GM12878 (cell line): ENCODE data around the gene SSB. TPM values are rescaled to one million over a fixed set of nuclear protein-coding genes. Genes with fewer than 3 reads are reported as not detected.

Source experiments
- ATAC-seq: fragments of 200-7000 bp; cut with Tn5 transposase; 3 replicates; pipeline ENCODE4 v1.9.1; 2020; ENCODE audit warnings: mild to moderate bottlenecking, moderate library complexity
- BruUV-seq: library from RNA; stranded (reverse); fragments of 400-500 nt; replicated peaks from 2 replicates; lab custom pipeline; 2021; lab: Mats Ljungman, UMichigan
- CTCF ChIA-PET: fragments of 300-600 bp; sonication (Branson Sonifier 250); formaldehyde crosslinking; extraction: SDS; loops from one replicate; lab custom pipeline; 2021; ENCODE audit warnings: inconsistent platforms; lab: Yijun Ruan, JAX
- POLR2A ChIA-PET: fragments of 350-600 bp; formaldehyde crosslinking; extraction: SDS; loops from one replicate; lab custom pipeline; 2021; ENCODE audit warnings: inconsistent platforms; lab: Charles Lee
- RAD21 ChIA-PET: fragments of 300-600 bp; sonication (Branson Sonifier 250); formaldehyde crosslinking; loops from one replicate; lab custom pipeline; 2023; ENCODE audit warnings: antibody characterized with exemption; ENCODE audit not compliant: unreplicated experiment; lab: Charles Lee
- SMC1A ChIA-PET: fragments of 300-600 bp; sonication (Branson Sonifier 250); formaldehyde crosslinking; loops from one replicate; lab custom pipeline; 2023; ENCODE audit not compliant: unreplicated experiment, uncharacterized antibody; lab: Charles Lee
- DNase-seq: peaks from one replicate; pipeline ENCODE4 v3.0.0-alpha.2; 2011; ENCODE audit warnings: low read depth, low spot score
- FAIRE-seq: peaks from 3 replicates; lab custom pipeline; 2011; peaks lifted over from hg19 to GRCh38; lab: Jason Lieb, UNC
- H2AFZ ChIP-seq: 2 replicates; pipeline ENCODE4 v1.6.0; 2011; ENCODE audit warnings: low read depth, low read length, control low read depth; ENCODE audit not compliant: control insufficient read depth
- H3K27ac ChIP-seq: 2 replicates; pipeline ENCODE4 v1.5.1; 2011; ENCODE audit warnings: control low read depth; ENCODE audit not compliant: control insufficient read depth, insufficient read depth
- H3K27me3 ChIP-seq, 2 experiments: replicated peaks in 1 of 2; 2 replicates each; pipeline versions ENCODE4 v1.6.0 to v1.6.1; 2011; ENCODE audit warnings: low read length in 1 of 2; ENCODE audit not compliant: control insufficient read depth in 2 of 2, insufficient read depth in 2 of 2
- H3K36me3 ChIP-seq, 2 experiments: 2 replicates each; pipeline ENCODE4 v1.5.1; 2011; ENCODE audit warnings: low read length in 1 of 2; ENCODE audit not compliant: control insufficient read depth in 2 of 2, insufficient read depth in 2 of 2
- H3K4me1 ChIP-seq: 2 replicates; pipeline ENCODE4 v1.6.1; 2011; ENCODE audit warnings: mild to moderate bottlenecking, low read length, moderate library complexity, mixed read lengths; ENCODE audit not compliant: control insufficient read depth, insufficient read depth
- H3K4me2 ChIP-seq: 2 replicates; pipeline ENCODE4 v1.6.0; 2011; ENCODE audit warnings: control low read depth; ENCODE audit not compliant: control insufficient read depth, insufficient read depth
- H3K4me3 ChIP-seq: fragments of 200-600 bp; sonication (generic); 2 replicates; pipeline ENCODE4 v1.5.1; 2016
- H3K79me2 ChIP-seq: 2 replicates; pipeline ENCODE4 v1.6.0; 2011; ENCODE audit warnings: low read length; ENCODE audit not compliant: control insufficient read depth, insufficient read depth
- H3K9ac ChIP-seq: 2 replicates; pipeline ENCODE4 v1.8.0; 2011; ENCODE audit warnings: low read length, control low read depth, mixed read lengths; ENCODE audit not compliant: control insufficient read depth, insufficient read depth
- H3K9me3 ChIP-seq: replicated peaks from 3 replicates; pipeline ENCODE4 v1.5.1; 2011; ENCODE audit warnings: mild to moderate bottlenecking, low read length; ENCODE audit not compliant: control insufficient read depth, insufficient read depth
- H4K20me1 ChIP-seq: 2 replicates; pipeline ENCODE4 v1.6.0; 2011; ENCODE audit not compliant: control insufficient read depth, insufficient read depth
- ATF7 ChIP-seq: fragments of 450-650 bp; IDR thresholded peaks from 2 replicates; pipeline ENCODE4 v1.6.1; 2016; ENCODE audit warnings: low read depth, mild to moderate bottlenecking
- IKZF2 ChIP-seq, 2 experiments: fragments of 450-650 bp; IDR thresholded peaks; 2 replicates each; pipeline ENCODE4 v1.6.1; 2017; ENCODE audit warnings: mild to moderate bottlenecking in 2 of 2, moderate library complexity in 2 of 2
- MEF2B ChIP-seq: fragments of 450-650 bp; IDR thresholded peaks from 2 replicates; pipeline ENCODE4 v1.6.1; 2018; ENCODE audit warnings: mild to moderate bottlenecking, moderate library complexity; ENCODE audit not compliant: partially characterized antibody, poor library complexity, severe bottlenecking
- WGBS: methylation state at CpG from one replicate; pipeline ENCODE4 v1.1.6; 2016; ENCODE audit warnings: low lambda C conversion rate; ENCODE audit not compliant: insufficient replicate concordance, insufficient coverage; ENCODE audit errors: missing lambda C conversion rate; 5-methylcytosine and 5-hydroxymethylcytosine counted together
- in situ Hi-C: fragments of 300-500 bp; cut with MboI; formaldehyde crosslinking; loops from 9 replicates; pipeline ENCODE4 v1.14.3; 2018; ENCODE audit warnings: mixed read lengths
- intact Hi-C: fragments of 100-400 bp; cut with micrococcal nuclease; formaldehyde crosslinking; loops from one replicate; pipeline ENCODE4 v1.14.2; 2022; ENCODE audit not compliant: unreplicated experiment
- polyA plus RNA-seq, 11 experiments: library from polyadenylated mRNA; depleted of rRNA in 4 of 11; unstranded in 6 of 11; stranded (reverse) in 5 of 11; fragments of >200 nt; fragmentation: Nextera tagmentation in 4 of 11; fragmentation: Illumina TruSeq in 1 of 11; extraction: Ambion mirVana in 4 of 11; extraction: Trizol in 1 of 11; gene quantifications; 1 replicate in 1 of 11; 2 replicates in 10 of 11; pipeline versions ENCODE4 v1.2.1 to v1.2.3, GENCODE V29; 2011 to 2016; ENCODE audit warnings: inconsistent platforms in 2 of 11, missing spikeins in 2 of 11, low read depth in 1 of 11
- total RNA-seq, 4 experiments: library from RNA; depleted of rRNA in 3 of 4; stranded (reverse); fragments of >200 nt in 3 of 4; fragmentation: Illumina TruSeq in 1 of 4; extraction: Trizol in 1 of 4; gene quantifications; 2 replicates each; pipeline versions ENCODE4 v1.2.1 to v1.2.3, GENCODE V29; 2013 to 2021
- TF ChIP-seq, protein P1 (sequence below): fragments of 450-650 bp; IDR thresholded peaks from 2 replicates; pipeline ENCODE4 v1.6.1; 2017; ENCODE audit warnings: mild to moderate bottlenecking, moderate library complexity
- TF ChIP-seq, protein P2 (sequence below): fragments of 450-650 bp; IDR thresholded peaks from 2 replicates; pipeline ENCODE4 v1.6.1; 2016; ENCODE audit warnings: mild to moderate bottlenecking, moderate library complexity, borderline replicate concordance
- TF ChIP-seq, protein P3 (sequence below): IDR thresholded peaks from 2 replicates; pipeline ENCODE4 v1.6.1; 2012; ENCODE audit warnings: mild to moderate bottlenecking, low read depth, low read length

Gene SSB
- total and polyA plus RNA-seq, 10 of the 15 experiments (the other 5 are each of a cell fraction or from before 2014, with no cell fraction given), result 103 to 313 (median 200) TPM

DNA sequence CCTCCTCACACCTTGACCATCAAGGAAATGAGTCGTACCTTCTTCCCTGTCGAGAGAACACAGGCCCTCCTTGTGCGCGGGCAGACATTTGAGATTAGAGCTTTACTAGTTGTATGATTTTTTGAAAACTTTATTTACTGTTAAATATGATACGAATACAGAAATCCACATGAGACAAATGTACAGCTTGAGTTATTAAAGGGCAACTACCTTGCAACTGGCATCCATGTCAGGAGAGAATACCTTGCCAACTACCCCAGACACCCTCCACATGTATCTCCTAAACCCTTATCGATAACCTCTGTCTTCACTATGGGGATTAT is 36.7 kb upstream of the SSB start:
- Histone ChIP-seq H3K27ac (no peak overlapping the region), H3K4me3 (no peak overlapping the region), H3K4me2 (no peak overlapping the region), H3K36me3 (no peaks in the 10 kb centered on the region), H3K9me3 (no peaks in the 10 kb centered on the region), H3K4me1 (peaks cover 4% of the 10 kb centered on the region), H3K27me3 (no peaks in the 10 kb centered on the region), H2AFZ (no peak overlapping the region), H4K20me1 (no peaks in the 10 kb centered on the region), H3K79me2 (no peaks in the 10 kb centered on the region), H3K9ac (no peak overlapping the region)
- FAIRE-seq, result no peak
- DNase-seq, result no peak
- ChIA-PET POLR2A (interaction anchor here (1.1 kb wide), 1 partner anchor 9 kb away, joined by 3 read pairs; no protein-coding TSS in a partner anchor), CTCF (no interaction called here), RAD21 (interaction anchor here (1.1 to 2.0 kb wide), 2 partner anchors 16 to 29 kb away, joined by 3 to 5 read pairs; no protein-coding TSS in a partner anchor), SMC1A (interaction anchor here (1.4 kb wide), 1 partner anchor 19 kb away, joined by 5 read pairs; no protein-coding TSS in a partner anchor)
- TF ChIP-seq MEF2B (peak; percentile 46), ATF7 (0 out of 2 replicates have a peak, but pooled peaks have one; percentile 47), IKZF2 (IDR thresholded peaks at IDR 0.05) (0 out of 4 replicates have a peak, but pooled peaks of 1 of the 2 experiments have one; percentile 83)
- TF ChIP-seq, protein P1, sequence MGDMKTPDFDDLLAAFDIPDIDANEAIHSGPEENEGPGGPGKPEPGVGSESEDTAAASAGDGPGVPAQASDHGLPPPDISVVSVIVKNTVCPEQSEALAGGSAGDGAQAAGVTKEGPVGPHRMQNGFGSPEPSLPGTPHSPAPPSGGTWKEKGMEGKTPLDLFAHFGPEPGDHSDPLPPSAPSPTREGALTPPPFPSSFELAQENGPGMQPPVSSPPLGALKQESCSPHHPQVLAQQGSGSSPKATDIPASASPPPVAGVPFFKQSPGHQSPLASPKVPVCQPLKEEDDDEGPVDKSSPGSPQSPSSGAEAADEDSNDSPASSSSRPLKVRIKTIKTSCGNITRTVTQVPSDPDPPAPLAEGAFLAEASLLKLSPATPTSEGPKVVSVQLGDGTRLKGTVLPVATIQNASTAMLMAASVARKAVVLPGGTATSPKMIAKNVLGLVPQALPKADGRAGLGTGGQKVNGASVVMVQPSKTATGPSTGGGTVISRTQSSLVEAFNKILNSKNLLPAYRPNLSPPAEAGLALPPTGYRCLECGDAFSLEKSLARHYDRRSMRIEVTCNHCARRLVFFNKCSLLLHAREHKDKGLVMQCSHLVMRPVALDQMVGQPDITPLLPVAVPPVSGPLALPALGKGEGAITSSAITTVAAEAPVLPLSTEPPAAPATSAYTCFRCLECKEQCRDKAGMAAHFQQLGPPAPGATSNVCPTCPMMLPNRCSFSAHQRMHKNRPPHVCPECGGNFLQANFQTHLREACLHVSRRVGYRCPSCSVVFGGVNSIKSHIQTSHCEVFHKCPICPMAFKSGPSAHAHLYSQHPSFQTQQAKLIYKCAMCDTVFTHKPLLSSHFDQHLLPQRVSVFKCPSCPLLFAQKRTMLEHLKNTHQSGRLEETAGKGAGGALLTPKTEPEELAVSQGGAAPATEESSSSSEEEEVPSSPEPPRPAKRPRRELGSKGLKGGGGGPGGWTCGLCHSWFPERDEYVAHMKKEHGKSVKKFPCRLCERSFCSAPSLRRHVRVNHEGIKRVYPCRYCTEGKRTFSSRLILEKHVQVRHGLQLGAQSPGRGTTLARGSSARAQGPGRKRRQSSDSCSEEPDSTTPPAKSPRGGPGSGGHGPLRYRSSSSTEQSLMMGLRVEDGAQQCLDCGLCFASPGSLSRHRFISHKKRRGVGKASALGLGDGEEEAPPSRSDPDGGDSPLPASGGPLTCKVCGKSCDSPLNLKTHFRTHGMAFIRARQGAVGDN, result 0 out of 2 replicates have a peak, but pooled peaks have one; percentile 16
- TF ChIP-seq, protein P2, sequence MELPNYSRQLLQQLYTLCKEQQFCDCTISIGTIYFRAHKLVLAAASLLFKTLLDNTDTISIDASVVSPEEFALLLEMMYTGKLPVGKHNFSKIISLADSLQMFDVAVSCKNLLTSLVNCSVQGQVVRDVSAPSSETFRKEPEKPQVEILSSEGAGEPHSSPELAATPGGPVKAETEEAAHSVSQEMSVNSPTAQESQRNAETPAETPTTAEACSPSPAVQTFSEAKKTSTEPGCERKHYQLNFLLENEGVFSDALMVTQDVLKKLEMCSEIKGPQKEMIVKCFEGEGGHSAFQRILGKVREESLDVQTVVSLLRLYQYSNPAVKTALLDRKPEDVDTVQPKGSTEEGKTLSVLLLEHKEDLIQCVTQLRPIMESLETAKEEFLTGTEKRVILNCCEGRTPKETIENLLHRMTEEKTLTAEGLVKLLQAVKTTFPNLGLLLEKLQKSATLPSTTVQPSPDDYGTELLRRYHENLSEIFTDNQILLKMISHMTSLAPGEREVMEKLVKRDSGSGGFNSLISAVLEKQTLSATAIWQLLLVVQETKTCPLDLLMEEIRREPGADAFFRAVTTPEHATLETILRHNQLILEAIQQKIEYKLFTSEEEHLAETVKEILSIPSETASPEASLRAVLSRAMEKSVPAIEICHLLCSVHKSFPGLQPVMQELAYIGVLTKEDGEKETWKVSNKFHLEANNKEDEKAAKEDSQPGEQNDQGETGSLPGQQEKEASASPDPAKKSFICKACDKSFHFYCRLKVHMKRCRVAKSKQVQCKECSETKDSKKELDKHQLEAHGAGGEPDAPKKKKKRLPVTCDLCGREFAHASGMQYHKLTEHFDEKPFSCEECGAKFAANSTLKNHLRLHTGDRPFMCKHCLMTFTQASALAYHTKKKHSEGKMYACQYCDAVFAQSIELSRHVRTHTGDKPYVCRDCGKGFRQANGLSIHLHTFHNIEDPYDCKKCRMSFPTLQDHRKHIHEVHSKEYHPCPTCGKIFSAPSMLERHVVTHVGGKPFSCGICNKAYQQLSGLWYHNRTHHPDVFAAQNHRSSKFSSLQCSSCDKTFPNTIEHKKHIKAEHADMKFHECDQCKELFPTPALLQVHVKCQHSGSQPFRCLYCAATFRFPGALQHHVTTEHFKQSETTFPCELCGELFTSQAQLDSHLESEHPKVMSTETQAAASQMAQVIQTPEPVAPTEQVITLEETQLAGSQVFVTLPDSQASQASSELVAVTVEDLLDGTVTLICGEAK, result peak; percentile 31; the same call in 1 of the 2 replicates
- TF ChIP-seq, protein P3, sequence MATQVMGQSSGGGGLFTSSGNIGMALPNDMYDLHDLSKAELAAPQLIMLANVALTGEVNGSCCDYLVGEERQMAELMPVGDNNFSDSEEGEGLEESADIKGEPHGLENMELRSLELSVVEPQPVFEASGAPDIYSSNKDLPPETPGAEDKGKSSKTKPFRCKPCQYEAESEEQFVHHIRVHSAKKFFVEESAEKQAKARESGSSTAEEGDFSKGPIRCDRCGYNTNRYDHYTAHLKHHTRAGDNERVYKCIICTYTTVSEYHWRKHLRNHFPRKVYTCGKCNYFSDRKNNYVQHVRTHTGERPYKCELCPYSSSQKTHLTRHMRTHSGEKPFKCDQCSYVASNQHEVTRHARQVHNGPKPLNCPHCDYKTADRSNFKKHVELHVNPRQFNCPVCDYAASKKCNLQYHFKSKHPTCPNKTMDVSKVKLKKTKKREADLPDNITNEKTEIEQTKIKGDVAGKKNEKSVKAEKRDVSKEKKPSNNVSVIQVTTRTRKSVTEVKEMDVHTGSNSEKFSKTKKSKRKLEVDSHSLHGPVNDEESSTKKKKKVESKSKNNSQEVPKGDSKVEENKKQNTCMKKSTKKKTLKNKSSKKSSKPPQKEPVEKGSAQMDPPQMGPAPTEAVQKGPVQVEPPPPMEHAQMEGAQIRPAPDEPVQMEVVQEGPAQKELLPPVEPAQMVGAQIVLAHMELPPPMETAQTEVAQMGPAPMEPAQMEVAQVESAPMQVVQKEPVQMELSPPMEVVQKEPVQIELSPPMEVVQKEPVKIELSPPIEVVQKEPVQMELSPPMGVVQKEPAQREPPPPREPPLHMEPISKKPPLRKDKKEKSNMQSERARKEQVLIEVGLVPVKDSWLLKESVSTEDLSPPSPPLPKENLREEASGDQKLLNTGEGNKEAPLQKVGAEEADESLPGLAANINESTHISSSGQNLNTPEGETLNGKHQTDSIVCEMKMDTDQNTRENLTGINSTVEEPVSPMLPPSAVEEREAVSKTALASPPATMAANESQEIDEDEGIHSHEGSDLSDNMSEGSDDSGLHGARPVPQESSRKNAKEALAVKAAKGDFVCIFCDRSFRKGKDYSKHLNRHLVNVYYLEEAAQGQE, result no peak
- ATAC-seq, result peak; percentile 10; the same call in 2 of the 3 replicates
- in situ Hi-C loops (no loop called here), intact Hi-C loops (no loop called here)
- no TSS peak for BruUV-seq
- WGBS, result 81% methylated on average over 6 of the region's 6 CpGs
